Lower leg skin (tissue), 4 donors: Measurements from ENCODE around the gene UNC45A. TPM values are rescaled to one million over a fixed set of nuclear protein-coding genes. Genes with fewer than 3 reads are reported as not detected.

Experiments
- DNase-seq, 2 donors: peaks; one replicate each; pipeline ENCODE4 v3.0.0-alpha.2; 2019; ENCODE audit warnings: low spot score in 2 of 2
- H3K4me3 ChIP-seq: fragments of 200-600 bp; sonication (generic); 2 replicates; pipeline ENCODE4 v1.5.1; 2017; ENCODE audit warnings: mild to moderate bottlenecking, low read depth; ENCODE audit not compliant: poor library complexity, severe bottlenecking
- POLR2A ChIP-seq, 2 donors: fragments of 450-650 bp; IDR thresholded peaks; one replicate each; pipeline ENCODE4 v1.6.1; 2016 to 2017; ENCODE audit warnings: antibody characterized with exemption in 2 of 2, mild to moderate bottlenecking in 1 of 2, moderate library complexity in 1 of 2
- WGBS, 2 donors: methylation state at CpG; one replicate each; pipeline ENCODE4 v1.1.5; 2018; 5-methylcytosine and 5-hydroxymethylcytosine counted together
- intact Hi-C: fragments of 100-400 bp; cut with DNase I; formaldehyde crosslinking; loops from one replicate; pipeline ENCODE4 v1.15.0; 2023; ENCODE audit warnings: low total_unique reads
- total RNA-seq, 4 donors: library from RNA; depleted of rRNA; stranded (reverse); fragments of >200 nt; gene quantifications; one replicate each; pipeline ENCODE4 v1.1.0, GENCODE V29; 2016
- TF ChIP-seq, protein P1 (sequence below), 3 donors: fragments of 450-650 bp; IDR thresholded peaks; one replicate each; pipeline ENCODE4 v1.5.1; 2016; ENCODE audit warnings: antibody characterized with exemption in 3 of 3, mild to moderate bottlenecking in 3 of 3, moderate library complexity in 2 of 3

UNC45A gene
- total RNA-seq, 4 donors from 2014 or later = 56.5 to 79.1 (median 68.2) TPM

DNA sequence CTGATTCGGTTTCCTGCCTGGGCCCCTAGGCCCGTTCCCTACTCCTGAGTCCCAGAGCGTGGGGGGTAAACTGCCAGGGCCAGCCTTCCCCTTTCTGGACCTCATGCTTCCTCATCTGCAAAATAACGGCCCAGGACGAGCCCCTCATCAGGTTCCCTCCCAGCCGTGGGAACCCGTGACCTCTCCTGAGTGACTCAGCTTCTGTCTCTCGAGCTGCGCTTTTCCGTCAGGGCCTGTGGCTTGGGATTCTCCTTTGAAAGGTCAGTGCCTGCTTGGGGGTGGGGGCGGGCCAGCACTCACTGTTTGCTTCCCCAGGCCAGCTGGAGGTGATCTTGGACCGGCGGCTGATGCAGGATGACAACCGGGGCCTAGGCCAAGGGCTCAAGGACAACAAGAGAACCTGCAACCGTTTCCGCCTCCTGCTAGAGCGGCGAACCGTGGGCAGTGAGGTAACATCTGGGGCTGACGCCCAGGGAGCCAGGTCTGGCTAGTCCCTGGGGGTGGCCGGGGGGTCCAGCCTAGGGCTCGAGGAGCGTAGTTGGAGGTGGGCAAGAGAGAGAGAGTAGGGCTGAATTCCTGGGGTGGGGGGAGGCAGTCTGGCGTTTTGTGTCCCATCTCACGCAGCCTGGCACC, 19.2 kb upstream of the UNC45A start:
- WGBS, 2 donors = 81 to 87% methylated on average over 24 to 25 of the region's 25 CpGs
- TF ChIP-seq, protein P1, sequence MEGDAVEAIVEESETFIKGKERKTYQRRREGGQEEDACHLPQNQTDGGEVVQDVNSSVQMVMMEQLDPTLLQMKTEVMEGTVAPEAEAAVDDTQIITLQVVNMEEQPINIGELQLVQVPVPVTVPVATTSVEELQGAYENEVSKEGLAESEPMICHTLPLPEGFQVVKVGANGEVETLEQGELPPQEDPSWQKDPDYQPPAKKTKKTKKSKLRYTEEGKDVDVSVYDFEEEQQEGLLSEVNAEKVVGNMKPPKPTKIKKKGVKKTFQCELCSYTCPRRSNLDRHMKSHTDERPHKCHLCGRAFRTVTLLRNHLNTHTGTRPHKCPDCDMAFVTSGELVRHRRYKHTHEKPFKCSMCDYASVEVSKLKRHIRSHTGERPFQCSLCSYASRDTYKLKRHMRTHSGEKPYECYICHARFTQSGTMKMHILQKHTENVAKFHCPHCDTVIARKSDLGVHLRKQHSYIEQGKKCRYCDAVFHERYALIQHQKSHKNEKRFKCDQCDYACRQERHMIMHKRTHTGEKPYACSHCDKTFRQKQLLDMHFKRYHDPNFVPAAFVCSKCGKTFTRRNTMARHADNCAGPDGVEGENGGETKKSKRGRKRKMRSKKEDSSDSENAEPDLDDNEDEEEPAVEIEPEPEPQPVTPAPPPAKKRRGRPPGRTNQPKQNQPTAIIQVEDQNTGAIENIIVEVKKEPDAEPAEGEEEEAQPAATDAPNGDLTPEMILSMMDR (IDR thresholded peaks at IDR 0.05) = no peak
- TF ChIP-seq POLR2A (IDR thresholded peaks at IDR 0.05) = no peak
- no peak overlapping the region for H3K4me3 ChIP-seq
- intact Hi-C loops = no loop called here
- peak; percentile 51 to 91 for DNase-seq

DNA sequence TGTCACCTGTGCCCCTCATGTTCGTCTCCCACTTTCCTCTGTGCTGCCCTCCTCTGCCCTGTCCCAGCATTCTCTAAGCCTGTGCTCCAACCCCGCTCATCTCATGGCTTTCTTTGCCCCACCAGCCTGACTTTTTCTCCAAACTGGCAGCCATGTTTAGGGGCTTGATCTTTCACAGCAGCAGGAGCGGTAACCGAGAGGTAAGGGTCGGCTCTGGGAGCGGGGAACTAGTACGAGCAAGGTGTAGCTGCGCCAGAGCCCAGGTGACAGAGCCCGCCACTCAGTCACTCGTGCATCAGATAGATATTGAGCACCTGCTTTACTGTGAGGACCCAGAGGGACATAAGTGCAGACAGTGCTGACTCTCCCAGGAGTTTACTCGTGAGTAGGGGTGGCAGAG, 18.6 kb upstream of the UNC45A start:
- H3K4me3 ChIP-seq = no peak overlapping the region
- no peak for DNase-seq
- 90 to 91% methylated on average over 11 of the region's 11 CpGs for WGBS, 2 donors
- intact Hi-C loops = no loop called here
- TF ChIP-seq, protein P1 (IDR thresholded peaks at IDR 0.05) = no peak
- no peak for TF ChIP-seq POLR2A (IDR thresholded peaks at IDR 0.05)

DNA sequence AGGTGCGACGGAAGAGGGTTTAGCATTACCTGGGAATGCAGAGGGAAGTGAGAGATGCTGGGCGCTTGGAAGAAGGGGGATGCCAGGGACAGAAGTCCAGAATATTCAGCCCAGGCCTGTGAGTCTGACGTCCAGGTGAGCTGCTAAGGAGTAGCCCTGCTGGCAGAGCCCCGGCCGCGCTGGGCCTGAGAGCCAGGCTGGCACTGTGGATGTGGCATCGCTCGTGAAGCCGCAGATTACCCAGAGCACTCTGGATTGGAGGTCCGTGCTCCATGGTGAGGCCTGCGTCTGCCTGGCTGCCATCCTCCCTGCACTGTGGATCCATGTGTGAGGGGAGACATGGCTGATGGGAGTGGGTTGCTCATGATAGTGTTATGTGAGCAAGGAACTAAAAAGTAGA, 17.5 kb upstream of the UNC45A start:
- TF ChIP-seq, protein P1 (IDR thresholded peaks at IDR 0.05) = no peak
- TF ChIP-seq POLR2A (IDR thresholded peaks at IDR 0.05) = no peak
- intact Hi-C loops = no loop called here
- H3K4me3 ChIP-seq = no peak overlapping the region
- no peak for DNase-seq
- 88% methylated on average over 11 to 12 of the region's 12 CpGs for WGBS, 2 donors

DNA sequence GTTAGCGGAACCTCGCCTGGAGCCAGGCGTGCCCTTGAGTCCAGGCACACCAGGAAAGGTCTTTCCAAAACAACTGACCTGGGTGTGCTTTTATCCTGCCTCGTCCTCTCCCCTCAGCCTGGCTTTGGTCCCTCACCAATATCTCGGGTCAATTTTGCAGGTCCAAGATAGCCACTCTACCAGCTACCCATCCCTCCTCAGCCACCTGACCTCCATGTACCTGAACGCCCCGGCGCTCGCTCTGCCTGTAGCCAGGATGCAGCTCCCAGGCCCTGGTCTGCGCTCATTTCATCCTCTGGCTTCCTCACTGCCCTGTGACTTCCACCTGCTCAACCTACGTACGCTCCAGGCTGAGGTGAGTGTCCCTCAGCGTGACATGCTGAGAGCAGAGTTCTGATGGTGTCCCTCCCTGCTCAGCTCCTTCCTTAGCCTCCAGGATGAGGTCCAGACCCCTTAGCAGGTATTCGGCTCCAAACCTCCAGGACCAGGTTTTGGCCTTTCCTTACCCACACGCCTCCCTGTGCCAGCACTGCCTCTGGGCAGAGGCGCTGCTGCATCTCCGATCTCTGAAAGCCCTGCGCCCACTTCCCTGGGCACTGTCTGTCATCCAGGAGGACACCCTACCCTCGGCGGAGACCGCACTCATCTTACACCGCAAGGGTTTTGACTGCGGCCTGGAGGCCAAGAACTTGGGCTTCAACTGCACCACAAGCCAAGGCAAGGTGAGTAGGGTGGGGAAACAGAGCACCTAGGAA, 16.9 kb upstream of the UNC45A start:
- TF ChIP-seq POLR2A (IDR thresholded peaks at IDR 0.05) = no peak
- TF ChIP-seq, protein P1 (IDR thresholded peaks at IDR 0.05) = no peak
- WGBS, 2 donors = 91 to 95% methylated on average over 23 of the region's 23 CpGs
- intact Hi-C loops = no loop called here
- H3K4me3 ChIP-seq = no peak overlapping the region
- DNase-seq = no peak

DNA sequence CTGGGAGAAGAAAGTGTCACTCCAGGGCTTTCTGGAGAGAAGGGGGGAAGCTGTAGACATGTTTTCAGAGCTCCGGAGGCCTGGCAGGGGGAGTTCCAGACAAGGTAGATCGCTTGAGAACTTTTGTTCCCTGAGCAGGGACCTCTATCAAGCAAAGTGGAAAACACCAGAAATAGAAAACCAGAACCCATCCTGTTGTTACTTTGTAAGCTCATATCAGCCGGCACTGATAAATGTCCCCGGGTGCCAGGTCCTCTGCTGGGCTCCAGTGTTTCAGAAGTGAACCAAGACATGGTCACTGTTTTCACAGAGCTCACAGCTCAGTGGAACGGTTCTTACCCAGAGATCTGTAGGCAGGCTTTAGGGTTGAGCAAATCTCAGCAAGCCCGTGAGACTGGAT, 16.2 kb upstream of the UNC45A start:
- intact Hi-C loops = no loop called here
- DNase-seq = no peak
- WGBS, 2 donors = 93 to 95% methylated on average over 6 of the region's 6 CpGs
- no peak for TF ChIP-seq POLR2A (IDR thresholded peaks at IDR 0.05)
- TF ChIP-seq, protein P1 (IDR thresholded peaks at IDR 0.05) = no peak
- H3K4me3 ChIP-seq = no peak overlapping the region
